22Rv1 (cell line): ENCODE data around the gene FHIT.

ENCODE experiments used
- CTCF ChIP-seq: fragments of 450-650 bp; IDR thresholded peaks from 2 replicates; pipeline ENCODE4 v1.5.1; 2017; ENCODE audit warnings: mild to moderate bottlenecking
- ZFX ChIP-seq: fragments of 450-650 bp; IDR thresholded peaks from 2 replicates; pipeline ENCODE4 v1.6.1; 2017; ENCODE audit warnings: antibody characterized with exemption, borderline replicate concordance

- TF ChIP-seq CTCF (no peak), ZFX (no peak)
These were observed 1012.7 kb downstream of the FHIT start for GRCh38 chr3:60238550-60238949.
